HepG2 (cell line): ENCODE results near the gene TBCD. TPM values are rescaled to one million over a fixed set of nuclear protein-coding genes. Genes with fewer than 3 reads are reported as not detected.

Experiments
- ARID2 ChIP-seq: sonication (generic); formaldehyde crosslinking; IDR thresholded peaks from 2 replicates; pipeline ENCODE4 v1.8.1; 2022; ENCODE audit warnings: mild to moderate bottlenecking, missing genetic modification reagents, borderline replicate concordance
- ARID5B ChIP-seq: IDR thresholded peaks from 2 replicates; pipeline ENCODE4 v1.4.0; 2020; ENCODE audit warnings: mild to moderate bottlenecking, missing genetic modification reagents
- CENPT ChIP-seq: sonication (generic); formaldehyde crosslinking; IDR thresholded peaks from 2 replicates; pipeline ENCODE4 v1.8.0; 2022; ENCODE audit warnings: low read depth, mild to moderate bottlenecking, moderate library complexity, missing genetic modification reagents
- DR1 ChIP-seq: sonication (generic); formaldehyde crosslinking; IDR thresholded peaks from 2 replicates; pipeline ENCODE4 v1.8.0; 2021; ENCODE audit warnings: mild to moderate bottlenecking, missing genetic modification reagents, inconsistent platforms
- GABPB1 ChIP-seq: IDR thresholded peaks from 2 replicates; pipeline ENCODE4 v1.6.1; 2016; ENCODE audit warnings: mild to moderate bottlenecking, missing genetic modification reagents, moderate library complexity, missing compliant biosample characterization
- GLI4 ChIP-seq: sonication (generic); formaldehyde crosslinking; IDR thresholded peaks from 2 replicates; pipeline ENCODE4 v1.5.1; 2020; ENCODE audit warnings: missing genetic modification reagents, mild to moderate bottlenecking, moderate library complexity, borderline replicate concordance
- HCFC1 ChIP-seq: fragments of 150-350 bp; IDR thresholded peaks from 2 replicates; pipeline ENCODE4 v1.6.1; 2014; ENCODE audit warnings: low read depth, low read length
- MXI1 ChIP-seq: IDR thresholded peaks from 3 replicates; pipeline ENCODE4 v1.6.1; 2012; ENCODE audit warnings: low read depth, low read length, inconsistent platforms, borderline replicate concordance
- REL ChIP-seq: sonication (generic); formaldehyde crosslinking; conservative IDR thresholded peaks from 2 replicates; pipeline ENCODE4 v1.8.0; 2022; ENCODE audit warnings: mild to moderate bottlenecking, missing genetic modification reagents, moderate library complexity
- XBP1 ChIP-seq: sonication (generic); formaldehyde crosslinking; IDR thresholded peaks from 2 replicates; pipeline ENCODE4 v1.5.0; 2020; ENCODE audit warnings: missing genetic modification reagents
- ZFP36 ChIP-seq: fragments of 150-350 bp; IDR thresholded peaks from 2 replicates; pipeline ENCODE4 v1.6.1; 2018; ENCODE audit warnings: borderline replicate concordance, low read length, low read depth; ENCODE audit not compliant: partially characterized antibody
- ZNF260 ChIP-seq: sonication (generic); formaldehyde crosslinking; IDR thresholded peaks from 2 replicates; pipeline ENCODE4 v1.4.0; 2020; ENCODE audit warnings: missing genetic modification reagents, low read depth, mild to moderate bottlenecking, borderline replicate concordance
- ZNF382 ChIP-seq: sonication (generic); formaldehyde crosslinking; IDR thresholded peaks from 2 replicates; pipeline ENCODE4 v1.5.0; 2020; ENCODE audit warnings: missing genetic modification reagents, mild to moderate bottlenecking, borderline replicate concordance
- ZNF550 ChIP-seq: sonication (generic); formaldehyde crosslinking; IDR thresholded peaks from 2 replicates; pipeline ENCODE4 v1.4.0; 2020; ENCODE audit warnings: mild to moderate bottlenecking, missing genetic modification reagents, borderline replicate concordance
- ZSCAN29 ChIP-seq: sonication (generic); formaldehyde crosslinking; conservative IDR thresholded peaks from 2 replicates; pipeline ENCODE4 v1.4.0; 2020; ENCODE audit warnings: mild to moderate bottlenecking, missing genetic modification reagents
- polyA plus RNA-seq, 8 experiments: library from polyadenylated mRNA; depleted of rRNA in 3 of 8; stranded (reverse) in 7 of 8; unstranded in 1 of 8; fragments of >200 nt; fragmentation: Illumina TruSeq in 4 of 8; extraction: Trizol in 4 of 8; gene quantifications; 2 replicates each; pipeline versions ENCODE4 v1.2.1 to v1.2.3, GENCODE V29; 2011 to 2016; ENCODE audit warnings: low read depth in 4 of 8, missing spikeins in 1 of 8, mixed read lengths in 1 of 8; ENCODE audit not compliant: insufficient read depth in 1 of 8
- total RNA-seq, 5 experiments: library from RNA; depleted of rRNA; stranded (reverse); fragments of >200 nt; fragmentation: Illumina TruSeq; extraction: Trizol; gene quantifications; 2 replicates each; pipeline ENCODE4 v1.2.3, GENCODE V29; 2016; ENCODE audit warnings: low read depth in 1 of 5
- TF ChIP-seq, protein P1 (sequence below): sonication (generic); formaldehyde crosslinking; IDR thresholded peaks from 2 replicates; pipeline ENCODE4 v1.9.0; 2021; ENCODE audit warnings: missing genetic modification reagents, mild to moderate bottlenecking, borderline replicate concordance
- TF ChIP-seq, protein P2 (sequence below): sonication (generic); formaldehyde crosslinking; IDR thresholded peaks from 2 replicates; pipeline ENCODE4 v1.9.0; 2022; ENCODE audit warnings: missing genetic modification reagents, mild to moderate bottlenecking, borderline replicate concordance
- TF ChIP-seq, protein P3 (sequence below): sonication (generic); formaldehyde crosslinking; IDR thresholded peaks from 2 replicates; pipeline ENCODE4 v1.5.1; 2020; ENCODE audit warnings: missing genetic modification reagents, mild to moderate bottlenecking, borderline replicate concordance
- TF ChIP-seq, protein P4 (sequence below): sonication (generic); formaldehyde crosslinking; IDR thresholded peaks from 2 replicates; pipeline ENCODE4 v1.4.0; 2020; ENCODE audit warnings: missing genetic modification reagents

Gene TBCD
- total and polyA plus RNA-seq, 2 of the 13 experiments (the other 11 are each of a cell fraction or from before 2014, with no cell fraction given) = 33.9 to 54.8 TPM

- TF ChIP-seq XBP1 (CRISPR knock-in tag) = no peak
- TF ChIP-seq ARID5B (CRISPR knock-in tag) = peak; percentile 81
- TF ChIP-seq MXI1 = 0 out of 3 replicates have a peak, but pooled peaks have one; percentile 6
- no peak for TF ChIP-seq ZFP36
- TF ChIP-seq REL (CRISPR knock-in tag) = no peak
- TF ChIP-seq HCFC1 = no peak
- TF ChIP-seq DR1 (CRISPR knock-in tag) = no peak
- TF ChIP-seq ARID2 (CRISPR knock-in tag) = no peak
- TF ChIP-seq ZSCAN29 (CRISPR knock-in tag) = no peak
- TF ChIP-seq, protein P1, sequence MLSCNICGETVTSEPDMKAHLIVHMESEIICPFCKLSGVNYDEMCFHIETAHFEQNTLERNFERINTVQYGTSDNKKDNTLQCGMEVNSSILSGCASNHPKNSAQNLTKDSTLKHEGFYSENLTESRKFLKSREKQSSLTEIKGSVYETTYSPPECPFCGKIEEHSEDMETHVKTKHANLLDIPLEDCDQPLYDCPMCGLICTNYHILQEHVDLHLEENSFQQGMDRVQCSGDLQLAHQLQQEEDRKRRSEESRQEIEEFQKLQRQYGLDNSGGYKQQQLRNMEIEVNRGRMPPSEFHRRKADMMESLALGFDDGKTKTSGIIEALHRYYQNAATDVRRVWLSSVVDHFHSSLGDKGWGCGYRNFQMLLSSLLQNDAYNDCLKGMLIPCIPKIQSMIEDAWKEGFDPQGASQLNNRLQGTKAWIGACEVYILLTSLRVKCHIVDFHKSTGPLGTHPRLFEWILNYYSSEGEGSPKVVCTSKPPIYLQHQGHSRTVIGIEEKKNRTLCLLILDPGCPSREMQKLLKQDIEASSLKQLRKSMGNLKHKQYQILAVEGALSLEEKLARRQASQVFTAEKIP (CRISPR knock-in tag) = no peak
- TF ChIP-seq, protein P2, sequence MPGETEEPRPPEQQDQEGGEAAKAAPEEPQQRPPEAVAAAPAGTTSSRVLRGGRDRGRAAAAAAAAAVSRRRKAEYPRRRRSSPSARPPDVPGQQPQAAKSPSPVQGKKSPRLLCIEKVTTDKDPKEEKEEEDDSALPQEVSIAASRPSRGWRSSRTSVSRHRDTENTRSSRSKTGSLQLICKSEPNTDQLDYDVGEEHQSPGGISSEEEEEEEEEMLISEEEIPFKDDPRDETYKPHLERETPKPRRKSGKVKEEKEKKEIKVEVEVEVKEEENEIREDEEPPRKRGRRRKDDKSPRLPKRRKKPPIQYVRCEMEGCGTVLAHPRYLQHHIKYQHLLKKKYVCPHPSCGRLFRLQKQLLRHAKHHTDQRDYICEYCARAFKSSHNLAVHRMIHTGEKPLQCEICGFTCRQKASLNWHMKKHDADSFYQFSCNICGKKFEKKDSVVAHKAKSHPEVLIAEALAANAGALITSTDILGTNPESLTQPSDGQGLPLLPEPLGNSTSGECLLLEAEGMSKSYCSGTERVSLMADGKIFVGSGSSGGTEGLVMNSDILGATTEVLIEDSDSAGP (CRISPR knock-in tag) = no peak; the same call in 1 of the 2 replicates
- TF ChIP-seq, protein P3, sequence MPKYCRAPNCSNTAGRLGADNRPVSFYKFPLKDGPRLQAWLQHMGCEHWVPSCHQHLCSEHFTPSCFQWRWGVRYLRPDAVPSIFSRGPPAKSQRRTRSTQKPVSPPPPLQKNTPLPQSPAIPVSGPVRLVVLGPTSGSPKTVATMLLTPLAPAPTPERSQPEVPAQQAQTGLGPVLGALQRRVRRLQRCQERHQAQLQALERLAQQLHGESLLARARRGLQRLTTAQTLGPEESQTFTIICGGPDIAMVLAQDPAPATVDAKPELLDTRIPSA (CRISPR knock-in tag) = no peak
- TF ChIP-seq, protein P4, sequence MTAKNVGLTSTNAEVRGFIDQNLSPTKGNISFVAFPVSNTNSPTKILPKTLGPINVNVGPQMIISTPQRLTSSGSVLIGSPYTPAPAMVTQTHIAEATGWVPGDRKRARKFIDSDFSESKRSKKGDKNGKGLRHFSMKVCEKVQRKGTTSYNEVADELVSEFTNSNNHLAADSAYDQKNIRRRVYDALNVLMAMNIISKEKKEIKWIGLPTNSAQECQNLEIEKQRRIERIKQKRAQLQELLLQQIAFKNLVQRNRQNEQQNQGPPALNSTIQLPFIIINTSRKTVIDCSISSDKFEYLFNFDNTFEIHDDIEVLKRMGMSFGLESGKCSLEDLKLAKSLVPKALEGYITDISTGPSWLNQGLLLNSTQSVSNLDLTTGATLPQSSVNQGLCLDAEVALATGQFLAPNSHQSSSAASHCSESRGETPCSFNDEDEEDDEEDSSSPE = peak; percentile 43; the same call in 1 of the 2 replicates
- no peak for TF ChIP-seq ZNF550 (CRISPR knock-in tag)
- no peak for TF ChIP-seq CENPT (CRISPR knock-in tag)
- no peak for TF ChIP-seq GABPB1 (CRISPR knock-in tag)
- TF ChIP-seq ZNF382 = no peak
- peak; percentile 37; the same call in 1 of the 2 replicates for TF ChIP-seq GLI4 (CRISPR knock-in tag)
- no peak for TF ChIP-seq ZNF260 (CRISPR knock-in tag)
These were observed 130.2 kb downstream of the TBCD start (continued) for GRCh38 chr17:82881900-82882714.
